Adrenal gland (tissue), 12 donors: ENCODE data around the gene KRT39. TPM values are rescaled to one million over a fixed set of nuclear protein-coding genes. Genes with fewer than 3 reads are reported as not detected.

Source experiments
- DNase-seq, 7 donors: peaks; one replicate each; pipeline ENCODE4 v3.0.0-alpha.2; 2019 to 2020
- H3K27ac ChIP-seq, 5 donors: fragments of 200-600 bp; sonication (generic) in 4 of 5; 1 replicate in 3 of 5; 2 replicates in 2 of 5; pipeline versions ENCODE4 v1.5.1 to v1.8.0; 2016 to 2020; ENCODE audit warnings: mild to moderate bottlenecking in 1 of 5
- H3K27me3 ChIP-seq: fragments of 200-600 bp; 2 replicates; pipeline ENCODE4 v1.8.0; 2021
- H3K36me3 ChIP-seq, 2 donors: fragments of 200-600 bp; replicated peaks in 1 of 2; 1 replicate in 1 of 2; 2 replicates in 1 of 2; pipeline versions ENCODE4 v1.5.1 to v1.8.0; 2018 to 2022
- H3K4me1 ChIP-seq, 2 donors: fragments of 200-600 bp; replicated peaks in 1 of 2; 1 replicate in 1 of 2; 2 replicates in 1 of 2; pipeline versions ENCODE4 v1.5.1 to v1.8.0; 2018 to 2021
- H3K4me3 ChIP-seq, 4 donors: fragments of 200-600 bp; sonication (generic) in 3 of 4; one replicate each; pipeline ENCODE4 v1.5.1; 2016 to 2018
- H3K9me3 ChIP-seq, 3 donors: fragments of 200-600 bp; sonication (generic) in 1 of 3; replicated peaks in 1 of 3; 1 replicate in 2 of 3; 2 replicates in 1 of 3; pipeline versions ENCODE4 v1.5.1 to v1.8.0; 2016 to 2021
- POLR2A ChIP-seq, 2 donors: fragments of 450-650 bp; IDR thresholded peaks; one replicate each; pipeline ENCODE4 v1.6.1; 2017; ENCODE audit warnings: antibody characterized with exemption in 2 of 2, mild to moderate bottlenecking in 2 of 2, moderate library complexity in 1 of 2
- WGBS, 4 donors: extraction: QIAGEN DNeasy Blood & Tissue Kit in 2 of 4; methylation state at CpG; one replicate each; pipeline versions ENCODE4 v1.1.5 to v1.1.7; 2013 to 2017; 5-methylcytosine and 5-hydroxymethylcytosine counted together
- intact Hi-C, 2 donors: fragments of 100-400 bp; cut with DNase I; formaldehyde crosslinking; loops; one replicate each; pipeline versions ENCODE4 v1.14.1 to v1.15.0; 2022 to 2023
- polyA plus RNA-seq, 3 donors: library from polyadenylated mRNA; stranded (reverse); fragments of 200-250 nt in 2 of 3; fragments of 350-450 nt in 1 of 3; fragmentation: Illumina TruSeq in 1 of 3; extraction: RNeasy Lipid Tissue Mini Kit (QIAGEN cat#74804) in 1 of 3; gene quantifications; one replicate each; pipeline ENCODE4 v1.2.3, GENCODE V29; 2013 to 2014
- total RNA-seq, 9 donors: library from RNA; depleted of rRNA in 4 of 9; stranded (reverse); fragments of >200 nt in 4 of 9; fragments of 120-200 nt in 1 of 9; fragmentation: NEBNext Ultra II Directional in 1 of 9; extraction: Animal tissue kit (Norgen Biotek cat#: 25700) in 1 of 9; gene quantifications; one replicate each; pipeline versions ENCODE4 v1.1.0 to v1.2.4, GENCODE V29; 2013 to 2023
- TF ChIP-seq, protein P1 (sequence below), 6 experiments: fragments of 450-650 bp in 4 of 6; fragments of 200-600 bp in 2 of 6; sonication (generic) in 1 of 6; IDR thresholded peaks; 1 replicate in 5 of 6; 2 replicates in 1 of 6; pipeline versions ENCODE4 v1.5.1 to v1.8.0; 2016 to 2021; ENCODE audit warnings: antibody characterized with exemption in 6 of 6, mild to moderate bottlenecking in 2 of 6, moderate library complexity in 1 of 6
- donor health status: healthy with polysubstance abuse.
- donor health status: Bipolar disorder and iron deficiency.
- donor health status: DM: yes; HTN: yes; CAD: no.
- donor health status: DM: no; HTN: no; CAD: no.
- donor health status: DM: no; HTN: no; CAD: no.
- donor health status: DM: yes; HTN: yes; CAD: no.

KRT39 gene
- total and polyA plus RNA-seq, 12 donors = 0.17 TPM; not detected in 11

DNA sequence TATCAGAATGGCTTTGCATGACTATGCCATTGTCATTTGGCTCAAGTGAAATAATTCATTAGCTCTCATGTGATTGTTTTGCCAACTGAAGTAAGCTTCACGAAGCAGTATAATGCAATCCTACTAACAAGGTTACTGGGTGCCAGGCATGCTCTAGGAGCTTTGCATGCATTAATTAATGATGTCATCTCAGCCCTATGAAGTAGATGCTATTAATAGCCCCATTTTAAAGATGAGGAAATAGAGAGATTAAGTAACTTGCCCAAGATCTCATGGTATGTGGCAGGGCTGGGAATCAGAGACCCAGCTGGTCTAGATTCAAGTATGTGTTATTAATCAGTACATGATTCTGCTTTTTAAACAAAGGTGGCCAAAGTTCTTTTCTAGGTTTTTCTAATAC lies 14.1 kb downstream of the KRT39 start:
- intact Hi-C loops = loop anchor here in 1 of 2 donors (10.0 kb wide), 1 partner anchor 382 kb away; no protein-coding TSS in a partner anchor
- H3K27ac ChIP-seq = no peak overlapping the region
- no peaks in the 10 kb centered on the region for H3K36me3 ChIP-seq
- H3K27me3 ChIP-seq = peaks cover 4% of the 10 kb centered on the region
- H3K9me3 ChIP-seq = no peaks in the 10 kb centered on the region
- 45 to 72% (median 53%) methylated on average over 1 of the region's 1 CpG for WGBS, 4 donors
- no peak for DNase-seq
- no peak overlapping the region for H3K4me3 ChIP-seq
- no peak for TF ChIP-seq POLR2A (IDR thresholded peaks at IDR 0.05)
- TF ChIP-seq, protein P1, sequence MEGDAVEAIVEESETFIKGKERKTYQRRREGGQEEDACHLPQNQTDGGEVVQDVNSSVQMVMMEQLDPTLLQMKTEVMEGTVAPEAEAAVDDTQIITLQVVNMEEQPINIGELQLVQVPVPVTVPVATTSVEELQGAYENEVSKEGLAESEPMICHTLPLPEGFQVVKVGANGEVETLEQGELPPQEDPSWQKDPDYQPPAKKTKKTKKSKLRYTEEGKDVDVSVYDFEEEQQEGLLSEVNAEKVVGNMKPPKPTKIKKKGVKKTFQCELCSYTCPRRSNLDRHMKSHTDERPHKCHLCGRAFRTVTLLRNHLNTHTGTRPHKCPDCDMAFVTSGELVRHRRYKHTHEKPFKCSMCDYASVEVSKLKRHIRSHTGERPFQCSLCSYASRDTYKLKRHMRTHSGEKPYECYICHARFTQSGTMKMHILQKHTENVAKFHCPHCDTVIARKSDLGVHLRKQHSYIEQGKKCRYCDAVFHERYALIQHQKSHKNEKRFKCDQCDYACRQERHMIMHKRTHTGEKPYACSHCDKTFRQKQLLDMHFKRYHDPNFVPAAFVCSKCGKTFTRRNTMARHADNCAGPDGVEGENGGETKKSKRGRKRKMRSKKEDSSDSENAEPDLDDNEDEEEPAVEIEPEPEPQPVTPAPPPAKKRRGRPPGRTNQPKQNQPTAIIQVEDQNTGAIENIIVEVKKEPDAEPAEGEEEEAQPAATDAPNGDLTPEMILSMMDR (IDR thresholded peaks at IDR 0.05) = no peak
- H3K4me1 ChIP-seq = no peaks in the 10 kb centered on the region

DNA sequence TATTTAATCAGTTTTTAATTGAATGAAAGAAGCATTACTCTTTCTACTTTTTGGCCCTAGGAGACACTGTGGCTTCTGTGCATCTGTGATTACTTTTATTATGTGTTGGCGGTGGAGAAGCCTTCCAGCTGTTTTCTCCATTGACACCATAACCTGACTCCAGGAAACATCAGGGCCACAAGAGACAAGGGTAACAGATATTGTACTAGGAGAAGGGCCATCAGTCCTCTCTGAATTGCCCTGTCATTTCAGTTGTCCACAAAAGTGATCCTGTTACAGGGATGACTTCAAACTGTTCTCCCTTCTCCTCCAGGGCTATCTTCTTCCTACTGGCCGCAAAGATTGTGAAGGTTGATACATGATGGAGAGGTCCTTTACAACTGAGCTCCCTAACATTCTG lies 14.6 kb downstream of the KRT39 start:
- H3K4me1 ChIP-seq = no peaks in the 10 kb centered on the region
- DNase-seq = no peak
- no peaks in the 10 kb centered on the region for H3K36me3 ChIP-seq
- TF ChIP-seq, protein P1 (IDR thresholded peaks at IDR 0.05) = no peak
- TF ChIP-seq POLR2A (IDR thresholded peaks at IDR 0.05) = no peak
- 86 to 94% (median 87%) methylated on average over 2 of the region's 2 CpGs for WGBS, 4 donors
- intact Hi-C loops = loop anchor here in 1 of 2 donors (10.0 kb wide), 1 partner anchor 383 kb away; no protein-coding TSS in a partner anchor
- no peaks in the 10 kb centered on the region for H3K9me3 ChIP-seq
- no peak overlapping the region for H3K27ac ChIP-seq
- H3K27me3 ChIP-seq = peaks cover 6% of the 10 kb centered on the region
- H3K4me3 ChIP-seq = no peak overlapping the region

DNA sequence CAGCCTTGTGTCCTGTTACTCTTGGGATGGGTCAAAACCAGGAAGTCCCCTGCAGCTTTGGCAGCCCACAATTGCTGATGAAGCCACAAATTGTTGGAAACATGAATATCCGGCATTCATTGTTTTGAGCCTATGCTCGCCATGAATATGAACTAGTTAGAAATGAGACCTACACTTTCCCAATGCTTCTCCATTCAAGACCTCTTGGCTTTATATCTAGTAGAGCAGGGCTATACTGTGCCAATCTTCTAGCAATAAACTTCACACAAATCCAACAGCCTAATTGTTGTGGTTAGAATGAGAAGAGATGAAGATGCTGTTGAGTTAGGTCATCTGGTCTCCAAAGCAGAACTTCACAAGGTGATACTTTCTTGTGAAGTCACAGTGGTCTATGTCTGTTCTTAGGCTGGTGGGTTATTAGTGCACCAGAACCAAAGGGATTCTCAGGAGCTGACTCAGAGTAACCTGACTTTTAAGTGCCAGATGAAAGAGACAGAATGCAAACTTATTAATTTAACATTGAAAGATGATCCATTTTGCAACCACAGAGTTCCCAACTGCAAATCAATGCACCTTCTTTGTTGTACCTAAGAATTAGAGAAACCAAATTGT lies 15.6 kb downstream of the KRT39 start:
- H3K9me3 ChIP-seq = no peaks in the 10 kb centered on the region
- no peak for DNase-seq
- intact Hi-C loops = loop anchor here in 1 of 2 donors (10.0 kb wide), 1 partner anchor 384 kb away; no protein-coding TSS in a partner anchor
- no peak overlapping the region for H3K27ac ChIP-seq
- no peaks in the 10 kb centered on the region for H3K4me1 ChIP-seq
- H3K36me3 ChIP-seq = no peaks in the 10 kb centered on the region
- WGBS, 4 donors = 93 to 97% (median 94%) methylated on average over 2 of the region's 2 CpGs
- peaks cover 6% of the 10 kb centered on the region for H3K27me3 ChIP-seq
- H3K4me3 ChIP-seq = no peak overlapping the region
- no peak for TF ChIP-seq POLR2A (IDR thresholded peaks at IDR 0.05)
- TF ChIP-seq, protein P1 (IDR thresholded peaks at IDR 0.05) = no peak

DNA sequence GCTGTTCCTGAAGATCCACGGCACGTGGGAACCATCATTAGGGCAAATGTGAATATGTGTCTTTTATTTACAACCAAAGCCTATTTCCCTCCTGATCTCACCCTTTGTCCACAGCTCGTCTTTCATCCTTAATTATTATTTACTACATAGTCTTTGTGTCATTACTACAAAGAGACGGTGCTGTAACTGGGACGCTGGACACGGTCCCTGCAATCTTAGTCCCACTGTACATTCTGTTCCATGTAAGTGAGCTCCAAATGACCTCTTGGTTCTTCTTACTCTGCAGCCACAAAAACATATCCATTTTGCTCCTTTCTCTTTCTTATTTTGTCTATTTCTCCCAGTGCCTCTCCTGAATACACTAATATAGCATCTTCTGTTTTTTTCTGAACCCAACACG lies 16.6 kb downstream of the KRT39 start:
- no peak for DNase-seq
- intact Hi-C loops = loop anchor here in 1 of 2 donors (10.0 kb wide), 1 partner anchor 385 kb away; no protein-coding TSS in a partner anchor

More for the DNA sequence above, 16.6 kb downstream of the KRT39 start:
- 67 to 77% (median 74%) methylated on average over 7 of the region's 7 CpGs for WGBS, 4 donors
- H3K9me3 ChIP-seq = no peaks in the 10 kb centered on the region
- no peak for TF ChIP-seq POLR2A (IDR thresholded peaks at IDR 0.05)
- TF ChIP-seq, protein P1 (IDR thresholded peaks at IDR 0.05) = no peak
- peaks cover 6% of the 10 kb centered on the region for H3K27me3 ChIP-seq
- H3K27ac ChIP-seq = no peak overlapping the region
- no peaks in the 10 kb centered on the region for H3K36me3 ChIP-seq
- H3K4me3 ChIP-seq = no peak overlapping the region
- H3K4me1 ChIP-seq = no peaks in the 10 kb centered on the region
